GM12873 (cell line): Measurements from ENCODE around the gene PRPS2.

Experiments
- TF ChIP-seq, protein P1 (sequence below): IDR thresholded peaks from 2 replicates; pipeline ENCODE4 v1.5.1; 2012; ENCODE audit warnings: low read depth, mild to moderate bottlenecking, moderate library complexity, low read length, control low read depth; ENCODE audit not compliant: insufficient read depth; ENCODE audit errors: missing control alignments

Gene PRPS2

DNA sequence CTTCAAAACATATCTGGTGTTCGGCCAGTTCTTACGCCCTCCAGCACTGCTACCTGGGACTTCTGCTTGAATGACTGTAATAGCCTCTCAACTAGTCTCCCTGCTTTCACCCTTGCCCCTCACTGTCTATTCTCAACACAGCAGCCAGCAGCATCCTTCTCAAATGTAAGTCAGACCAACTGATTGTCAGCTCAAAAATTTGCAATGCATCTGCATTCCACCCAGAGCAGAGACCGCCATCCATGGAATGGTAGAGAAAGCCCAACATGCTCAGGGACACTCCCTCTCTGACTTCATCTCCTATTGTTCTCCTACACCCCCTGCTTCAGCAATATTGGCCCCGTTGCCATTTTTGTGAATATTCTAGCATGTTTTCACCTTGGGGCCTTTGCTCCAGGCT lies 81.5 kb downstream of the PRPS2 start:
- TF ChIP-seq, protein P1, sequence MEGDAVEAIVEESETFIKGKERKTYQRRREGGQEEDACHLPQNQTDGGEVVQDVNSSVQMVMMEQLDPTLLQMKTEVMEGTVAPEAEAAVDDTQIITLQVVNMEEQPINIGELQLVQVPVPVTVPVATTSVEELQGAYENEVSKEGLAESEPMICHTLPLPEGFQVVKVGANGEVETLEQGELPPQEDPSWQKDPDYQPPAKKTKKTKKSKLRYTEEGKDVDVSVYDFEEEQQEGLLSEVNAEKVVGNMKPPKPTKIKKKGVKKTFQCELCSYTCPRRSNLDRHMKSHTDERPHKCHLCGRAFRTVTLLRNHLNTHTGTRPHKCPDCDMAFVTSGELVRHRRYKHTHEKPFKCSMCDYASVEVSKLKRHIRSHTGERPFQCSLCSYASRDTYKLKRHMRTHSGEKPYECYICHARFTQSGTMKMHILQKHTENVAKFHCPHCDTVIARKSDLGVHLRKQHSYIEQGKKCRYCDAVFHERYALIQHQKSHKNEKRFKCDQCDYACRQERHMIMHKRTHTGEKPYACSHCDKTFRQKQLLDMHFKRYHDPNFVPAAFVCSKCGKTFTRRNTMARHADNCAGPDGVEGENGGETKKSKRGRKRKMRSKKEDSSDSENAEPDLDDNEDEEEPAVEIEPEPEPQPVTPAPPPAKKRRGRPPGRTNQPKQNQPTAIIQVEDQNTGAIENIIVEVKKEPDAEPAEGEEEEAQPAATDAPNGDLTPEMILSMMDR: no peak
